Stimulated activated CD4-positive, alpha-beta T cell treated with anti-CD3 and anti-CD28 coated beads, Interleukin-12 subunit alpha, Interleukin-12 subunit beta, amount 100 ng/mL, for 4 hours (primary cell): Measurements from ENCODE around the gene CNFN.

Experiments
- DNase-seq: peaks from one replicate; pipeline ENCODE4 v3.0.0-alpha.2; 2020

CNFN gene

GRCh38 chr19:42407816-42408175 is 17.7 kb upstream of the CNFN start:
- DNase-seq: no peak

GRCh38 chr19:42407085-42407815 is 17.2 kb upstream of the CNFN start:
- no peak for DNase-seq

GRCh38 chr19:42406111-42406510 is 16.0 kb upstream of the CNFN start:
- no peak for DNase-seq

- DNase-seq: no peak
These were observed 13.5 kb upstream of the CNFN start for GRCh38 chr19:42403586-42403985.

GRCh38 chr19:42402376-42403116 is 12.4 kb upstream of the CNFN start:
- no peak for DNase-seq

GRCh38 chr19:42401365-42402303 is 11.5 kb upstream of the CNFN start:
- peak; percentile 76 for DNase-seq

GRCh38 chr19:42400404-42400803 is 10.3 kb upstream of the CNFN start:
- no peak for DNase-seq

GRCh38 chr19:42397263-42398166 is 7.4 kb upstream of the CNFN start:
- no peak for DNase-seq

- DNase-seq: peak; percentile 93
These were observed 6.5 kb upstream of the CNFN start for GRCh38 chr19:42396381-42397262.

GRCh38 chr19:42394751-42395150 is 4.7 kb upstream of the CNFN start:
- no peak for DNase-seq

- DNase-seq: no peak
These were observed 2.1 kb upstream of the CNFN start for GRCh38 chr19:42392165-42392564.

GRCh38 chr19:42388851-42389489 is 1.1 kb downstream of the CNFN start:
- no peak for DNase-seq

GRCh38 chr19:42386974-42387707 is 3.0 kb downstream of the CNFN start:
- peak; percentile 68 for DNase-seq

GRCh38 chr19:42380155-42380554 is 9.9 kb downstream of the CNFN start:
- DNase-seq: no peak

- no peak for DNase-seq
These were observed 11.6 kb downstream of the CNFN start for GRCh38 chr19:42378225-42379215.

GRCh38 chr19:42376177-42376555 is 13.9 kb downstream of the CNFN start:
- no peak for DNase-seq

GRCh38 chr19:42375415-42376176 is 14.5 kb downstream of the CNFN start:
- no peak for DNase-seq

GRCh38 chr19:42374826-42375376 is 15.2 kb downstream of the CNFN start:
- no peak for DNase-seq
